NCI-H2227 treated with DMSO at 0.1 percent for 48 hours (cell line): ENCODE results near the gene SLC2A1.

Experiments
- DNase-seq: peaks from one replicate; lab custom pipeline; 2025; lab: John Stamatoyannopoulos, UW

The SLC2A1 gene

GRCh38 chr1:42979896-42980800 is 21.5 kb upstream of the SLC2A1 start:
- DNase-seq: no peak

- no peak for DNase-seq
Measured at GRCh38 chr1:42979036-42979430, 20.4 kb upstream of the SLC2A1 start.

- DNase-seq: no peak
Measured at GRCh38 chr1:42978317-42979035, 19.8 kb upstream of the SLC2A1 start.

GRCh38 chr1:42977653-42978052 is 19.0 kb upstream of the SLC2A1 start:
- no peak for DNase-seq

GRCh38 chr1:42975561-42976225 is 17.0 kb upstream of the SLC2A1 start:
- no peak for DNase-seq

GRCh38 chr1:42974767-42975437 is 16.2 kb upstream of the SLC2A1 start:
- peak; percentile 40 for DNase-seq

- no peak for DNase-seq
Measured at GRCh38 chr1:42973799-42974198, 15.1 kb upstream of the SLC2A1 start.

- DNase-seq: no peak
Measured at GRCh38 chr1:42973286-42973685, 14.6 kb upstream of the SLC2A1 start.

- DNase-seq: no peak
Measured at GRCh38 chr1:42971841-42972291, 13.2 kb upstream of the SLC2A1 start.

- DNase-seq: no peak
Measured at GRCh38 chr1:42970143-42970542, 11.5 kb upstream of the SLC2A1 start.

GRCh38 chr1:42968654-42969053 is 10.0 kb upstream of the SLC2A1 start:
- no peak for DNase-seq

- DNase-seq: no peak
Measured at GRCh38 chr1:42966688-42967612, 8.3 kb upstream of the SLC2A1 start.

GRCh38 chr1:42965378-42965777 is 6.7 kb upstream of the SLC2A1 start:
- DNase-seq: no peak

GRCh38 chr1:42964044-42964812 is 5.6 kb upstream of the SLC2A1 start:
- DNase-seq: no peak

- DNase-seq: no peak
Measured at GRCh38 chr1:42963378-42964043, 4.8 kb upstream of the SLC2A1 start.

GRCh38 chr1:42962641-42963377 is 4.1 kb upstream of the SLC2A1 start:
- peak; percentile 69 for DNase-seq

GRCh38 chr1:42961312-42962091 is 2.8 kb upstream of the SLC2A1 start:
- DNase-seq: no peak
